GM18508 (cell line): ENCODE data around the gene TMEM176A.

Experiments used
- ATAC-seq: cut with Tn5 transposase; IDR thresholded peaks from one replicate; pipeline ENCODE4 v1.9.1; 2021; ENCODE audit warnings: moderate number of reproducible peaks; ENCODE audit not compliant: insufficient read depth, unreplicated experiment

TMEM176A gene

GRCh38 chr7:150845421-150845861 is 44.9 kb downstream of the TMEM176A start:
- no peak for ATAC-seq

GRCh38 chr7:150846291-150847115 is 45.9 kb downstream of the TMEM176A start:
- no peak for ATAC-seq

- ATAC-seq: no peak
Measured at GRCh38 chr7:150847536-150847935, 47.0 kb downstream of the TMEM176A start.

- no peak for ATAC-seq
Measured at GRCh38 chr7:150848111-150848510, 47.5 kb downstream of the TMEM176A start.

GRCh38 chr7:150848561-150849115 is 48.1 kb downstream of the TMEM176A start:
- no peak for ATAC-seq

GRCh38 chr7:150849204-150849775 is 48.7 kb downstream of the TMEM176A start:
- ATAC-seq: no peak

- no peak for ATAC-seq
Measured at GRCh38 chr7:150850273-150850672, 49.7 kb downstream of the TMEM176A start.

- no peak for ATAC-seq
Measured at GRCh38 chr7:150851492-150852370, 51.2 kb downstream of the TMEM176A start.

GRCh38 chr7:150852371-150852905 is 51.9 kb downstream of the TMEM176A start, which contains the start of gene AOC1:
Gene AOC1 (plus strand): TSS chr7:150852517. CDS start chr7:150856471, 3,954 bp downstream.
- no peak for ATAC-seq

GRCh38 chr7:150854066-150855000 is 53.8 kb downstream of the TMEM176A start:
- no peak for ATAC-seq
